GM19467 (cell line): ENCODE data around the gene NASP.
A peak's percentile ranks its signal among the peaks of the same experiment; 100 is the strongest.

Source experiments
- ATAC-seq: cut with Tn5 transposase; IDR thresholded peaks from one replicate; pipeline ENCODE4 v1.9.1; 2021; ENCODE audit warnings: mild to moderate bottlenecking, moderate library complexity; ENCODE audit not compliant: unreplicated experiment

The NASP gene

GRCh38 chr1:45583666-45584350 is at the start of gene NASP:
Gene NASP, plus strand, starts transcription at chr1:45584041. Its CDS starts 106 bp downstream, at chr1:45584147.
- peak; percentile 41 for ATAC-seq

- no peak for ATAC-seq
Measured at GRCh38 chr1:45535988-45536766, 47.7 kb upstream of the NASP start.

GRCh38 chr1:45536886-45537285 is 47.0 kb upstream of the NASP start:
- no peak for ATAC-seq

GRCh38 chr1:45541193-45541592 is 42.6 kb upstream of the NASP start:
- ATAC-seq = no peak

GRCh38 chr1:45542591-45542990 is 41.2 kb upstream of the NASP start:
- no peak for ATAC-seq

- peak; percentile 39 for ATAC-seq
Measured at GRCh38 chr1:45543581-45544417, 40.0 kb upstream of the NASP start.

GRCh38 chr1:45544530-45544929 is 39.3 kb upstream of the NASP start:
- ATAC-seq = no peak

- ATAC-seq = peak; percentile 43
Measured at GRCh38 chr1:45545019-45545493, 38.8 kb upstream of the NASP start.

- ATAC-seq = no peak
Measured at GRCh38 chr1:45545553-45546310, 38.1 kb upstream of the NASP start.

- peak; percentile 81 for ATAC-seq
Measured at GRCh38 chr1:45550401-45551351, 33.2 kb upstream of the NASP start, which contains the start of gene AKR1A1. Gene AKR1A1, plus strand, starts transcription at chr1:45550826. Its CDS starts 10,969 bp downstream, at chr1:45561795.

GRCh38 chr1:45551684-45552083 is 32.2 kb upstream of the NASP start:
- no peak for ATAC-seq

GRCh38 chr1:45552331-45552730 is 31.5 kb upstream of the NASP start:
- no peak for ATAC-seq

GRCh38 chr1:45554198-45554597 is 29.6 kb upstream of the NASP start:
- ATAC-seq = no peak

GRCh38 chr1:45557422-45557944 is 26.4 kb upstream of the NASP start:
- ATAC-seq = no peak

GRCh38 chr1:45563843-45564242 is 20.0 kb upstream of the NASP start:
- ATAC-seq = no peak

GRCh38 chr1:45566722-45567121 is 17.1 kb upstream of the NASP start:
- ATAC-seq = no peak

- no peak for ATAC-seq
Measured at GRCh38 chr1:45567911-45568310, 15.9 kb upstream of the NASP start.

GRCh38 chr1:45568421-45568820 is 15.4 kb upstream of the NASP start:
- no peak for ATAC-seq

GRCh38 chr1:45569571-45569961 is 14.3 kb upstream of the NASP start:
- no peak for ATAC-seq
